ENCODE data around the gene IYD. TPM values are rescaled to one million over a fixed set of nuclear protein-coding genes. Genes with fewer than 3 reads are reported as not detected.
"Not testable (repeated sequence)": the region's sequence is repeated elsewhere in the genome, so short reads cannot be mapped to it uniquely, and the experiment has no call there.

IYD gene
- polyA plus RNA-seq, 2 donors, result 0.01 TPM; not detected in 1

DNA sequence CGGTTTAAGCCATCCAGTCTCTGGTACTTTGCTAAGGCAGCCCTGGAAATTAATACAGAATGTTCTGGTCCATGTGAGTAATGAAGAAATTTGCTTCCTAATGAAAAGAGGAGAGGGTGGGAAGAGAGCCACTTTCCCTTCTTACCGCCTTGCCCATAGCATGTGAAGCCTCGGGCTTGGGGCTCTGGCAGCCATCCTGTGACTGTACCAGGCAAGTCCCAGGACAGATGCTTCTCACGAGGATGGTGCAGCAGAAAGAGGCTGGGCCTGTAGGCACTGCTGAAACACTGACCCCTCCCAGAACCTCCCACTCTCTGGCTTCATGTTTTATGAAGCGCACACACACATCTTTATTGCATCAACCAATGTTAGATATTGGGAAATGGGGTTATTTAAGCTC is 74.8 kb downstream of the IYD start:
- no peak overlapping the region for H3K4me3 ChIP-seq (ENCODE audit: low read depth in 1 of 2, low read length in 2 of 2)
- no peaks in the 10 kb centered on the region for H3K9me3 ChIP-seq (ENCODE audit: control insufficient read depth in 2 of 2, insufficient read depth in 1 of 2, low read depth in 1 of 2, low read length in 1 of 2)
- no peaks in the 10 kb centered on the region for H3K4me1 ChIP-seq (ENCODE audit: control insufficient read depth in 2 of 2, insufficient read depth in 2 of 2, low read length in 1 of 2)
- H3K36me3 ChIP-seq (ENCODE audit: control insufficient read depth in 2 of 2, insufficient read depth in 2 of 2, low read length in 1 of 2), result no peaks in the 10 kb centered on the region
- H3K27ac ChIP-seq (ENCODE audit: low read depth in 2 of 2, low read length in 1 of 2), result no peak overlapping the region
- WGBS, 2 donors, result 45 to 70% methylated on average over 5 of the region's 5 CpGs
- H3K27me3 ChIP-seq (ENCODE audit: control insufficient read depth in 1 of 2, insufficient read depth in 2 of 2, low read length in 2 of 2), result no peaks in the 10 kb centered on the region

DNA sequence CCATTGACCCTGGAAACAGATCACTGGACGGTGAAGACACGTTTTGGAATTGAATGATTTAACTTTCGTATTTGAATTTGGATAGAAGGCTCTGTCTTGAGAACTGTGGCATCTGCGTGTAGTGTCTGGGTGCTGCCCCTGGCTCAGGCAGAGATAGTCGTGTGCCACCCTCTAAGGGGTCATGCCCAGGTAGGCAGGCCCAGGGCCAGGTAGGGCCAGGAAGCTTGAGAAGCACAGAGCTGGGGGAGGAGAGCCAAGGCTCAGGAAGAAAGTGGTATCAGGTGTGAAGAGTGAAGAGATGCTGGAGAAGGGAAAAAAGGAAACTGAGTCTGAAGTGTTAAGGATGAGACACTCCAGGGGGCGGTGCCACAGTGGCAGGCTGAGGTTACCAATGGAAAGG is 75.5 kb downstream of the IYD start:
- no peak overlapping the region for H3K27ac ChIP-seq (ENCODE audit: low read depth in 2 of 2, low read length in 1 of 2)
- 71 to 79% methylated on average over 6 of the region's 6 CpGs for WGBS, 2 donors
- H3K36me3 ChIP-seq (ENCODE audit: control insufficient read depth in 2 of 2, insufficient read depth in 2 of 2, low read length in 1 of 2), result no peaks in the 10 kb centered on the region
- H3K27me3 ChIP-seq (ENCODE audit: control insufficient read depth in 1 of 2, insufficient read depth in 2 of 2, low read length in 2 of 2), result no peaks in the 10 kb centered on the region
- H3K4me3 ChIP-seq (ENCODE audit: low read depth in 1 of 2, low read length in 2 of 2), result no peak overlapping the region
- no peaks in the 10 kb centered on the region for H3K9me3 ChIP-seq (ENCODE audit: control insufficient read depth in 2 of 2, insufficient read depth in 1 of 2, low read depth in 1 of 2, low read length in 1 of 2)
- no peaks in the 10 kb centered on the region for H3K4me1 ChIP-seq (ENCODE audit: control insufficient read depth in 2 of 2, insufficient read depth in 2 of 2, low read length in 1 of 2)

GRCh38 chr6:150445486-150445885 is 76.7 kb downstream of the IYD start:
- no peak overlapping the region for H3K4me3 ChIP-seq (ENCODE audit: low read depth in 1 of 2, low read length in 2 of 2)
- H3K4me1 ChIP-seq (ENCODE audit: control insufficient read depth in 2 of 2, insufficient read depth in 2 of 2, low read length in 1 of 2), result no peaks in the 10 kb centered on the region
- 92 to 97% methylated on average over 2 of the region's 2 CpGs for WGBS, 2 donors

GRCh38 chr6:150448221-150448620 is 79.4 kb downstream of the IYD start:
- no peaks in the 10 kb centered on the region for H3K36me3 ChIP-seq (ENCODE audit: control insufficient read depth in 2 of 2, insufficient read depth in 2 of 2, low read length in 1 of 2)
- H3K9me3 ChIP-seq (ENCODE audit: control insufficient read depth in 2 of 2, insufficient read depth in 1 of 2, low read depth in 1 of 2, low read length in 1 of 2), result no peaks in the 10 kb centered on the region
- no peaks in the 10 kb centered on the region for H3K27me3 ChIP-seq (ENCODE audit: control insufficient read depth in 1 of 2, insufficient read depth in 2 of 2, low read length in 2 of 2)
- no peak overlapping the region for H3K4me3 ChIP-seq (ENCODE audit: low read depth in 1 of 2, low read length in 2 of 2)
- no peak overlapping the region for H3K27ac ChIP-seq (ENCODE audit: low read depth in 2 of 2, low read length in 1 of 2)
- no peaks in the 10 kb centered on the region for H3K4me1 ChIP-seq (ENCODE audit: control insufficient read depth in 2 of 2, insufficient read depth in 2 of 2, low read length in 1 of 2)
- WGBS, 2 donors, result 49 to 60% methylated on average over 1 of the region's 1 CpG

More at GRCh38 chr6:150445486-150445885, 76.7 kb downstream of the IYD start:
- Histone ChIP-seq H3K36me3 (ENCODE audit: control insufficient read depth in 2 of 2, insufficient read depth in 2 of 2, low read length in 1 of 2) (no peaks in the 10 kb centered on the region), H3K27me3 (ENCODE audit: control insufficient read depth in 1 of 2, insufficient read depth in 2 of 2, low read length in 2 of 2) (no peaks in the 10 kb centered on the region), H3K27ac (ENCODE audit: low read depth in 2 of 2, low read length in 1 of 2) (no peak overlapping the region), H3K9me3 (ENCODE audit: control insufficient read depth in 2 of 2, insufficient read depth in 1 of 2, low read depth in 1 of 2, low read length in 1 of 2) (no peaks in the 10 kb centered on the region)

- not testable (repeated sequence) for H3K27ac ChIP-seq (ENCODE audit: low read depth in 2 of 2, low read length in 1 of 2); H3K4me3 ChIP-seq (ENCODE audit: low read depth in 1 of 2, low read length in 2 of 2); H3K9me3 ChIP-seq (ENCODE audit: control insufficient read depth in 2 of 2, insufficient read depth in 1 of 2, low read depth in 1 of 2, low read length in 1 of 2); H3K4me1 ChIP-seq (ENCODE audit: control insufficient read depth in 2 of 2, insufficient read depth in 2 of 2, low read length in 1 of 2); H3K36me3 ChIP-seq (ENCODE audit: control insufficient read depth in 2 of 2, insufficient read depth in 2 of 2, low read length in 1 of 2); H3K27me3 ChIP-seq (ENCODE audit: control insufficient read depth in 1 of 2, insufficient read depth in 2 of 2, low read length in 2 of 2)
- WGBS, 2 donors, result 96 to 98% methylated on average over 5 of the region's 5 CpGs
These were observed 80.2 kb downstream of the IYD start for GRCh38 chr6:150449055-150449454.

DNA sequence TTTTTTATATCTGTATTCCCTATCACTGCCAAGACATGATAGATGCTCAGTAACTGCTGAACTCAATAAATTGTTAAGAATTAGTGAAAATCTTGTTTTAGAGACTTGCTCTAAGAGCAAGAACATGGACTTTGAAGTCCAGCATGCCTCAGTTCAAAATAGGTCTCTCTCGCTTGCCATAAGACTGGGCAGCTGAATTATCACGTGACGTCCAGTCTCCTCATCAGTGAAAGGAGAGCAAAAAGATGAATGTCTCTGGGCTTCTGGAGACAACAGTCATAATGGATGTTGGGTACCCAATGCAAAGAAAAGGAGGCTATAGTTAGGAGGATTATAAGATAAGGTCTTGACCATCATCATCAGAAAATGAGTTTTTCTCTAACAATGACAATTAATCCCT is 82.1 kb downstream of the IYD start:
- H3K9me3 ChIP-seq (ENCODE audit: control insufficient read depth in 2 of 2, insufficient read depth in 1 of 2, low read depth in 1 of 2, low read length in 1 of 2), result no peaks in the 10 kb centered on the region
- WGBS, 2 donors, result 93 to 97% methylated on average over 3 of the region's 3 CpGs
- H3K4me3 ChIP-seq (ENCODE audit: low read depth in 1 of 2, low read length in 2 of 2), result no peak overlapping the region
- no peaks in the 10 kb centered on the region for H3K27me3 ChIP-seq (ENCODE audit: control insufficient read depth in 1 of 2, insufficient read depth in 2 of 2, low read length in 2 of 2)
- no peaks in the 10 kb centered on the region for H3K36me3 ChIP-seq (ENCODE audit: control insufficient read depth in 2 of 2, insufficient read depth in 2 of 2, low read length in 1 of 2)
- H3K4me1 ChIP-seq (ENCODE audit: control insufficient read depth in 2 of 2, insufficient read depth in 2 of 2, low read length in 1 of 2), result no peaks in the 10 kb centered on the region
- H3K27ac ChIP-seq (ENCODE audit: low read depth in 2 of 2, low read length in 1 of 2), result no peak overlapping the region

DNA sequence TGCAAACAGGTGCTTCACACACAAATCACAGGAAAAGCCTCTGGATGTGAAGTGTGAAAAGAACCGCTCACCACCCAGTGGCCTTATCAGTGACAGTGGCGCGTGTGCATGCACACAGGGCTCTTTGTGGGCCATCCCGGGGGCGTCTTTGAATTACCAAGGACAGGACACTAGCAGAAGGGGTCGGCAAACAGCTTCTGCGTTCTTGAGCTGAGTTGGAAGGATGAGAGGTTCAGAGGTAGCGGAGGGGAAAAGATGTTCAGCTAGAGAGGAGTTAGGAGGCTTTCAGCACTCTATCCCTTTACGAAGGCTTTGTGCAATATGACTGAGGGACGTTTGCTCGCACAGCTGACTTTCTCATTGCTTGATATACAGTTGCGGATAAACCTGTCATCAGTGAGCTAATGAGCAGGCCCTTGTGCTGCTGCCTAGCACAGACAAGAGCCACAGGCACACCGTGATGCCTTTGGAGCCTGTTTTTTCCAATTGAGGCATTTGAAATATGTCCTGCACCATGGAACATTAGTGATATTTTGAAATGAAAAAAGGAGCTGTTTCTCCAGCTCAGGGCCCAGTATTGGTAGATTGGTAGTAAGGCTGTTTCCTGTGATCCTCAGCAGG is 83.1 kb downstream of the IYD start:
- Histone ChIP-seq H3K4me3 (ENCODE audit: low read depth in 1 of 2, low read length in 2 of 2) (no peak overlapping the region), H3K27me3 (ENCODE audit: control insufficient read depth in 1 of 2, insufficient read depth in 2 of 2, low read length in 2 of 2) (no peaks in the 10 kb centered on the region), H3K4me1 (ENCODE audit: control insufficient read depth in 2 of 2, insufficient read depth in 2 of 2, low read length in 1 of 2) (no peaks in the 10 kb centered on the region), H3K9me3 (ENCODE audit: control insufficient read depth in 2 of 2, insufficient read depth in 1 of 2, low read depth in 1 of 2, low read length in 1 of 2) (no peaks in the 10 kb centered on the region), H3K36me3 (ENCODE audit: control insufficient read depth in 2 of 2, insufficient read depth in 2 of 2, low read length in 1 of 2) (no peaks in the 10 kb centered on the region), H3K27ac (ENCODE audit: low read depth in 2 of 2, low read length in 1 of 2) (no peak overlapping the region)
- WGBS, 2 donors, result 83 to 89% methylated on average over 13 of the region's 13 CpGs

- no peak overlapping the region for H3K4me3 ChIP-seq (ENCODE audit: low read depth in 1 of 2, low read length in 2 of 2)
- H3K27me3 ChIP-seq (ENCODE audit: control insufficient read depth in 1 of 2, insufficient read depth in 2 of 2, low read length in 2 of 2), result no peaks in the 10 kb centered on the region
- H3K36me3 ChIP-seq (ENCODE audit: control insufficient read depth in 2 of 2, insufficient read depth in 2 of 2, low read length in 1 of 2), result no peaks in the 10 kb centered on the region
- WGBS, 2 donors, result 71 to 77% methylated on average over 18 of the region's 18 CpGs
- H3K4me1 ChIP-seq (ENCODE audit: control insufficient read depth in 2 of 2, insufficient read depth in 2 of 2, low read length in 1 of 2), result no peaks in the 10 kb centered on the region
- no peak overlapping the region for H3K27ac ChIP-seq (ENCODE audit: low read depth in 2 of 2, low read length in 1 of 2)
- H3K9me3 ChIP-seq (ENCODE audit: control insufficient read depth in 2 of 2, insufficient read depth in 1 of 2, low read depth in 1 of 2, low read length in 1 of 2), result no peaks in the 10 kb centered on the region
These were observed 83.8 kb downstream of the IYD start for GRCh38 chr6:150452428-150453243.

DNA sequence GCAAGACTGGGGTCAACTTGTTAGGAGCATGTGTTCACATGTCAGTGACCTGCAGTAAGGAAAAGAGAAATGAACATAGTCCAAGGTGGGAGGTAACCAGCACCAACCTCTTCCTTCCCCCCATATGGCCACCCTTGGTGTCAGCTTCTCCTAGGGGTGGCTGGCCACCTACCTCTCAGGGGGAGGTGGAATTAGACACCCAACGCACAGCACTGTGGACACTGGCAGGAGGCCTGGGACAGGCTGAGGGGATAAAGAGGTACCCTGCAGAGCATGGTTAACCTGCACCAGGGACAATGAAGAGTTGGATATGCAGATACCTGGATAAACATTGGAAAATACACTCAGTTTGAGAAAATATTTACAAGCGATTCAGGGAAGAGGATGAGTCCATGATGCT is 84.5 kb downstream of the IYD start:
- Histone ChIP-seq H3K4me1 (ENCODE audit: control insufficient read depth in 2 of 2, insufficient read depth in 2 of 2, low read length in 1 of 2) (no peaks in the 10 kb centered on the region), H3K4me3 (ENCODE audit: low read depth in 1 of 2, low read length in 2 of 2) (no peak overlapping the region), H3K9me3 (ENCODE audit: control insufficient read depth in 2 of 2, insufficient read depth in 1 of 2, low read depth in 1 of 2, low read length in 1 of 2) (no peaks in the 10 kb centered on the region), H3K27me3 (ENCODE audit: control insufficient read depth in 1 of 2, insufficient read depth in 2 of 2, low read length in 2 of 2) (no peaks in the 10 kb centered on the region), H3K36me3 (ENCODE audit: control insufficient read depth in 2 of 2, insufficient read depth in 2 of 2, low read length in 1 of 2) (no peaks in the 10 kb centered on the region), H3K27ac (ENCODE audit: low read depth in 2 of 2, low read length in 1 of 2) (no peak overlapping the region)
- 90 to 94% methylated on average over 2 of the region's 2 CpGs for WGBS, 2 donors
